A549 (cell line): ENCODE measurements around the gene OR8S1. TPM values are rescaled to one million over a fixed set of nuclear protein-coding genes. Genes with fewer than 3 reads are reported as not detected.
A peak's percentile ranks its signal among the peaks of the same experiment; 100 is the strongest.
"Not testable (repeated sequence)": the region's sequence is repeated elsewhere in the genome, so short reads cannot be mapped to it uniquely, and the experiment has no call there.

ENCODE experiments used
- ATAC-seq, 2 experiments: fragments of 200-7000 bp in 1 of 2; fragments of >200 bp in 1 of 2; cut with Nextera tagmentation in 1 of 2; cut with Tn5 transposase in 1 of 2; 3 replicates each; pipeline versions ENCODE4 v1.8.0 to v1.9.1; 2018 to 2020; ENCODE audit warnings: mild to moderate bottlenecking in 1 of 2, moderate library complexity in 1 of 2
- CTCF ChIA-PET: fragments of 300-600 bp; sonication (Branson Sonifier 250); formaldehyde crosslinking; extraction: SDS; loops from one replicate; lab custom pipeline; 2021; ENCODE audit warnings: antibody characterized with exemption, inconsistent platforms; lab: Yijun Ruan, JAX
- POLR2A ChIA-PET: fragments of 350-600 bp; formaldehyde crosslinking; extraction: SDS; loops from one replicate; lab custom pipeline; 2021; ENCODE audit warnings: antibody characterized with exemption, inconsistent platforms; lab: Yijun Ruan, JAX
- DNase-seq, 2 experiments: peaks; one replicate each; pipeline versions ENCODE4 v3.0.0 to v3.0.0-alpha.2; 2011 to 2016; ENCODE audit warnings: low read depth in 1 of 2, low spot score in 1 of 2
- FAIRE-seq: peaks from 2 replicates; lab custom pipeline; 2011; peaks lifted over from hg19 to GRCh38; lab: Jason Lieb, UNC
- H3K27ac ChIP-seq, 2 experiments: fragments of >200 bp; sonication (Bioruptor Twin); formaldehyde crosslinking; 3 replicates each; pipeline ENCODE4 v1.5.1; 2016 to 2017
- H3K4me1 ChIP-seq: fragments of >200 bp; sonication (Bioruptor Twin); formaldehyde crosslinking; 3 replicates; pipeline ENCODE4 v1.6.1; 2016
- H3K4me2 ChIP-seq: fragments of >200 bp; sonication (Bioruptor Twin); formaldehyde crosslinking; 3 replicates; pipeline ENCODE4 v1.6.1; 2016
- H3K4me3 ChIP-seq: fragments of >200 bp; sonication (Bioruptor Twin); formaldehyde crosslinking; 3 replicates; pipeline ENCODE4 v1.5.1; 2016
- H3K9me3 ChIP-seq: fragments of >200 bp; sonication (Bioruptor Twin); formaldehyde crosslinking; 3 replicates; pipeline ENCODE4 v1.6.1; 2016
- BHLHE40 ChIP-seq: IDR thresholded peaks from 2 replicates; pipeline ENCODE4 v1.6.1; 2012; ENCODE audit warnings: low read depth, low read length, inconsistent platforms
- CEBPB ChIP-seq, 2 experiments: fragments of >200 bp in 1 of 2; sonication (Bioruptor Twin) in 1 of 2; formaldehyde crosslinking in 1 of 2; IDR thresholded peaks; 2 replicates each; pipeline ENCODE4 v1.6.1; 2012 to 2016
- CHD2 ChIP-seq: fragments of 150-350 bp; IDR thresholded peaks from 2 replicates; pipeline ENCODE4 v1.6.1; 2014; ENCODE audit warnings: low read length; ENCODE audit not compliant: partially characterized antibody
- CHD4 ChIP-seq: fragments of 200-600 bp; sonication (generic); IDR thresholded peaks from 2 replicates; pipeline ENCODE4 v1.6.1; 2016; ENCODE audit warnings: antibody characterized with exemption, mild to moderate bottlenecking, borderline replicate concordance
- CTCF ChIP-seq: fragments of >200 bp; sonication (Bioruptor Twin); formaldehyde crosslinking; IDR thresholded peaks from 3 replicates; pipeline ENCODE4 v1.5.1; 2016
- EHF ChIP-seq: fragments of 250-450 bp; sonication (Bioruptor Pico); IDR thresholded peaks from 2 replicates; pipeline ENCODE4 v1.5.0; 2020; ENCODE audit warnings: mild to moderate bottlenecking
- EP300 ChIP-seq, 2 experiments: fragments of >200 bp; sonication (Bioruptor Twin); formaldehyde crosslinking; IDR thresholded peaks; 2 replicates in 1 of 2; 3 replicates in 1 of 2; pipeline ENCODE4 v1.6.1; 2016 to 2017
- ESRRA ChIP-seq: fragments of 150-350 bp; IDR thresholded peaks from 2 replicates; pipeline ENCODE4 v1.6.1; 2014; ENCODE audit warnings: mild to moderate bottlenecking, low read length, borderline replicate concordance
- FOSB ChIP-seq: fragments of 250-450 bp; sonication (Bioruptor Pico); IDR thresholded peaks from 2 replicates; pipeline ENCODE4 v1.5.0; 2020; ENCODE audit warnings: mild to moderate bottlenecking, moderate library complexity
- FOXS1 ChIP-seq: fragments of 250-450 bp; sonication (Bioruptor Pico); IDR thresholded peaks from 2 replicates; pipeline ENCODE4 v1.5.0; 2020; ENCODE audit warnings: mild to moderate bottlenecking, moderate library complexity
- GATA3 ChIP-seq: IDR thresholded peaks from 2 replicates; pipeline ENCODE4 v1.6.1; 2012; ENCODE audit warnings: borderline replicate concordance
- HDAC2 ChIP-seq: fragments of 200-600 bp; sonication (generic); IDR thresholded peaks from 2 replicates; pipeline ENCODE4 v1.6.1; 2016
- HEYL ChIP-seq: fragments of 250-450 bp; sonication (Bioruptor Pico); IDR thresholded peaks from 2 replicates; pipeline ENCODE4 v1.8.0; 2021; ENCODE audit warnings: mild to moderate bottlenecking, moderate library complexity
- HOXA7 ChIP-seq: fragments of 250-450 bp; sonication (Bioruptor Pico); IDR thresholded peaks from 2 replicates; pipeline ENCODE4 v1.5.0; 2020; ENCODE audit warnings: mild to moderate bottlenecking, moderate library complexity
- HOXB5 ChIP-seq: fragments of 250-450 bp; sonication (Bioruptor Pico); IDR thresholded peaks from 2 replicates; pipeline ENCODE4 v1.5.0; 2020; ENCODE audit warnings: mild to moderate bottlenecking, moderate library complexity
- JUN ChIP-seq, 2 experiments: fragments of >200 bp; sonication (Bioruptor Twin); formaldehyde crosslinking; IDR thresholded peaks; 2 replicates in 1 of 2; 3 replicates in 1 of 2; pipeline ENCODE4 v1.6.1; 2016 to 2017
- JUNB ChIP-seq: fragments of >200 bp; sonication (Bioruptor Twin); formaldehyde crosslinking; IDR thresholded peaks from 2 replicates; pipeline ENCODE4 v1.6.1; 2016
- KDM5A ChIP-seq: fragments of 200-600 bp; sonication (generic); IDR thresholded peaks from 2 replicates; pipeline ENCODE4 v1.6.1; 2016; ENCODE audit warnings: antibody characterized with exemption, mild to moderate bottlenecking
- MAFK ChIP-seq: fragments of 450-650 bp; IDR thresholded peaks from 2 replicates; pipeline ENCODE4 v1.6.1; 2014; ENCODE audit not compliant: partially characterized antibody
- MAX ChIP-seq: IDR thresholded peaks from 2 replicates; pipeline ENCODE4 v1.6.1; 2012
- NFE2L2 ChIP-seq: fragments of 150-350 bp; conservative IDR thresholded peaks from 2 replicates; pipeline ENCODE4 v1.6.1; 2014; ENCODE audit warnings: low read length
- PHF8 ChIP-seq: fragments of 200-600 bp; sonication (generic); IDR thresholded peaks from 2 replicates; pipeline ENCODE4 v1.6.1; 2016; ENCODE audit warnings: low read depth, mild to moderate bottlenecking, antibody characterized with exemption, moderate library complexity, borderline replicate concordance
- POLR2A ChIP-seq: IDR thresholded peaks from 2 replicates; pipeline ENCODE4 v1.6.1; 2012; ENCODE audit warnings: mild to moderate bottlenecking, low read length
- POLR2AphosphoS2 ChIP-seq: conservative IDR thresholded peaks from 2 replicates; pipeline ENCODE4 v1.6.1; 2012; ENCODE audit warnings: low read length, improper control_type of control experiment, inconsistent platforms
- SMC3 ChIP-seq: fragments of >200 bp; sonication (Bioruptor Twin); formaldehyde crosslinking; IDR thresholded peaks from 3 replicates; pipeline ENCODE4 v1.6.1; 2018; ENCODE audit warnings: inconsistent platforms
- TFCP2L1 ChIP-seq: fragments of 250-450 bp; sonication (Bioruptor Pico); IDR thresholded peaks from 2 replicates; pipeline ENCODE4 v1.5.0; 2021; ENCODE audit warnings: mild to moderate bottlenecking
- ZC3H11A ChIP-seq: fragments of 450-650 bp; IDR thresholded peaks from 2 replicates; pipeline ENCODE4 v1.6.1; 2014; ENCODE audit warnings: antibody characterized with exemption, mild to moderate bottlenecking
- ZFP36 ChIP-seq: fragments of 450-650 bp; IDR thresholded peaks from 2 replicates; pipeline ENCODE4 v1.6.1; 2014; ENCODE audit warnings: borderline replicate concordance; ENCODE audit not compliant: partially characterized antibody
- ZNF302 ChIP-seq: fragments of 250-450 bp; sonication (Bioruptor Pico); IDR thresholded peaks from 2 replicates; pipeline ENCODE4 v1.9.0; 2021; ENCODE audit warnings: inconsistent platforms, mild to moderate bottlenecking, moderate library complexity
- WGBS: methylation state at CpG from one replicate; pipeline ENCODE4 v1.1.6; 2017; ENCODE audit errors: missing lambda C conversion rate; 5-methylcytosine and 5-hydroxymethylcytosine counted together
- polyA plus RNA-seq, 4 experiments: library from polyadenylated mRNA; depleted of rRNA in 3 of 4; stranded (reverse); fragments of >200 nt; fragmentation: RNase III in 1 of 4; extraction: RNeasy Plus Mini Kit Qiagen cat#74134 plus additional on column Dnase treatment in 1 of 4; gene quantifications; 2 replicates in 3 of 4; 3 replicates in 1 of 4; pipeline ENCODE4 v1.2.3, GENCODE V29; 2011 to 2017
- TF ChIP-seq, protein P1 (sequence below): fragments of 150-350 bp; IDR thresholded peaks from 2 replicates; pipeline ENCODE4 v1.6.1; 2014; ENCODE audit warnings: low read depth, mild to moderate bottlenecking, low read length

Gene OR8S1
- polyA plus RNA-seq, 2 of the 4 experiments (the other 2 are of a cell fraction): not detected

- no peak for ATAC-seq
- no peak overlapping the region for H3K4me3 ChIP-seq
- no peaks in the 10 kb centered on the region for H3K9me3 ChIP-seq
- POLR2A ChIA-PET: no interaction called here
- H3K4me1 ChIP-seq: no peaks in the 10 kb centered on the region
- TF ChIP-seq CTCF (no peak), JUNB (no peak), POLR2A (no peak), CHD2 (no peak), FOXS1 (CRISPR knock-in tag) (no peak), JUN (IDR thresholded peaks at IDR 0.05) (no peak), NFE2L2 (no peak), GATA3 (no peak), HOXB5 (no peak), EP300 (IDR thresholded peaks at IDR 0.05) (no peak), FOSB (CRISPR knock-in tag) (no peak), TFCP2L1 (CRISPR knock-in tag) (no peak), CHD4 (no peak), KDM5A (no peak), MAFK (no peak), ESRRA (no peak), ZNF302 (no peak), HDAC2 (no peak)
- FAIRE-seq: no peak
- no peak for DNase-seq
- H3K27ac ChIP-seq: no peak overlapping the region
- CTCF ChIA-PET: interaction anchor here (0.7 to 1.3 kb wide), 3 partner anchors 15 to 300 kb away, joined by 3 to 5 read pairs (median 4); no protein-coding TSS in a partner anchor
- no peak overlapping the region for H3K4me2 ChIP-seq
- WGBS: 43% methylated on average over 2 of the region's 2 CpGs
Measured at GRCh38 chr12:48489012-48489411, 36.4 kb upstream of the OR8S1 start.

GRCh38 chr12:48489456-48489855 lies 36.0 kb upstream of the OR8S1 start:
- H3K4me2 ChIP-seq, DNase-seq, H3K9me3 ChIP-seq, H3K4me3 ChIP-seq, POLR2A ChIA-PET, H3K4me1 ChIP-seq, ATAC-seq, H3K27ac ChIP-seq, FAIRE-seq: not testable (repeated sequence)
- 25% methylated on average over 7 of the region's 7 CpGs for WGBS
- CTCF ChIA-PET: interaction anchor here (0.7 to 1.3 kb wide), 2 partner anchors 293 to 300 kb away, joined by 3 to 4 read pairs; no protein-coding TSS in a partner anchor

DNA sequence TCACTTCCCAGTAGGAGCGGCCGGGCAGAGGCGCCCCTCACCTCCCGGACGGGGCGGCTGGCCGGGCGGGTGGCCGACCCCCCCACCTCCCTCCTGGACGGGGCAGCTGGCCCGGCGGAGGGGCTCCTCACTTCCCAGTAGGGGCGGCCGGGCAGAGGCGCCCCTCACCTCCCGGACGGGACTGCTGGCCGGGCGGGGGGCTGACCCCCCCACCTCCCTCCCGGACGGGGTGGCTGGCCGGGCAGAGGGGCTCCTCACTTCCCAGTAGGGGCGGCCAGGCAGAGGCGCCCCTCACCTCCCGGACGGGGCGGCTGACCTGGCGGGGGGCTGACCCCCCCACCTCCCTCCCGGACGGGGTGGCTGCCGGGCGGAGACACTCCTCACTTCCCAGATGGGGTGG lies 25.2 kb upstream of the OR8S1 start:
- H3K9me3 ChIP-seq, ATAC-seq, H3K4me3 ChIP-seq, H3K4me1 ChIP-seq, POLR2A ChIA-PET, FAIRE-seq, H3K27ac ChIP-seq, CTCF ChIA-PET, H3K4me2 ChIP-seq, DNase-seq: not testable (repeated sequence)
- no CpG with 5 or more reads among the region's 32 CpGs for WGBS

- H3K4me1 ChIP-seq, H3K9me3 ChIP-seq, CTCF ChIA-PET, DNase-seq, ATAC-seq, FAIRE-seq, POLR2A ChIA-PET, H3K4me3 ChIP-seq, H3K4me2 ChIP-seq, H3K27ac ChIP-seq: not testable (repeated sequence)
- 13% methylated on average over 2 of the region's 2 CpGs for WGBS
Measured at GRCh38 chr12:48506836-48507235, 18.6 kb upstream of the OR8S1 start.

DNA sequence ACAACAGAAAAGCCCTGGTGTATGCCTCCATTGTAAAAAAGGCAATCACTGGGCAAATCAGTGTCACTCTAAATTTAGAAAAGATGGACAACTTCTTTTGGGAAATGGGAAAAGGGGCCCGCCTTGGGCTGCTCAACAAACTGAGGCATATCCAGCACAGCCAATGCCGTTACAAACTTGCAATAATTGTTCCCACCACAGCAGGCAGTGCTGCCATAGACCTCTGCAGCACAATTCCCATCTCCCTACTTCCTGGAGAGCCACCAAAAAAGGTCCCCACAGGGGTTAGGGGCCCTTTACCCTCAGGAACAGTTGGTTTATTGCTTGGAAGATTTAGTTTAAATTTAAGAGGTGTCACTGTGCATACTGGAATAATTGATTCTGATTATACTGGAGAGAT lies 16.4 kb upstream of the OR8S1 start:
- CTCF ChIA-PET: no interaction called here
- H3K4me2 ChIP-seq: no peak overlapping the region
- H3K4me1 ChIP-seq: no peaks in the 10 kb centered on the region
- no peaks in the 10 kb centered on the region for H3K9me3 ChIP-seq
- WGBS: 0% methylated on average over 2 of the region's 2 CpGs
- FAIRE-seq (no peak), ATAC-seq (peak; percentile 46 to 64; a peak in 2 of 6 replicates), DNase-seq (no peak)
- no peak overlapping the region for H3K4me3 ChIP-seq
- POLR2A ChIA-PET: no interaction called here
- TF ChIP-seq CHD2: no peak
- no peak for TF ChIP-seq HOXB5
- TF ChIP-seq HEYL: no peak
- TF ChIP-seq BHLHE40: no peak
- no peak for TF ChIP-seq HOXA7
- no peak for TF ChIP-seq KDM5A
- no peak for TF ChIP-seq ZFP36
- no peak for TF ChIP-seq CEBPB (IDR thresholded peaks at IDR 0.05)
- TF ChIP-seq SMC3: no peak
- no peak for TF ChIP-seq MAX
- no peak for TF ChIP-seq PHF8
- TF ChIP-seq, protein P1, sequence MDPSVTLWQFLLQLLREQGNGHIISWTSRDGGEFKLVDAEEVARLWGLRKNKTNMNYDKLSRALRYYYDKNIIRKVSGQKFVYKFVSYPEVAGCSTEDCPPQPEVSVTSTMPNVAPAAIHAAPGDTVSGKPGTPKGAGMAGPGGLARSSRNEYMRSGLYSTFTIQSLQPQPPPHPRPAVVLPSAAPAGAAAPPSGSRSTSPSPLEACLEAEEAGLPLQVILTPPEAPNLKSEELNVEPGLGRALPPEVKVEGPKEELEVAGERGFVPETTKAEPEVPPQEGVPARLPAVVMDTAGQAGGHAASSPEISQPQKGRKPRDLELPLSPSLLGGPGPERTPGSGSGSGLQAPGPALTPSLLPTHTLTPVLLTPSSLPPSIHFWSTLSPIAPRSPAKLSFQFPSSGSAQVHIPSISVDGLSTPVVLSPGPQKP: no peak
- TF ChIP-seq EHF (CRISPR knock-in tag): no peak
- TF ChIP-seq ZC3H11A: no peak
- TF ChIP-seq ESRRA: no peak
- no peak for TF ChIP-seq POLR2AphosphoS2
- no peak overlapping the region for H3K27ac ChIP-seq
